GM20431 (cell line): Measurements from ENCODE around the gene VPS13D.

ENCODE experiments used
- in situ Hi-C: fragments of 300-500 bp; cut with MseI, MboI; formaldehyde crosslinking; loops from one replicate; pipeline ENCODE4 v1.15.0; 2020; ENCODE audit warnings: low sequenced_read_pairs; ENCODE audit not compliant: unreplicated experiment

VPS13D gene

DNA sequence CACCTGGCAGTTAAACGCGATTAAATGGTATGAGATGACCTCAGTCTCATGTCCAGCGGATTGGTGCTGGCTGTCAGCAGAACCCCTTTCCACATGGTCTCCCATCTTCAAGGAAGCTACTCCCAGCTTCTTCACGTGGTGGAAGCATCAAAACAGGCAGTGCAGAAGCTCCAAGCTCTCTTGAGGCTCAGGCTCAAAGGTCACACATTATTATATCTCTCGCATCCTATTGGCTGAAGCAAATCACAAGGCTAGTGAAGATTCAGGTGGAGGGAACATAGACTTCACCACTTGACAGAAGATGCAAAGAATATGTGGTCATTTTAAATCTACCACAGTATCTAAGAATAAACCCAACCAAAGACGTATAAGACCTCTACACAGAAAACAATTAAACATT lies 181.9 kb downstream of the VPS13D start:
- in situ Hi-C loops: no loop called here

GRCh38 chr1:12412439-12412838 lies 182.6 kb downstream of the VPS13D start:
- in situ Hi-C loops: no loop called here

- in situ Hi-C loops: no loop called here
Observed at GRCh38 chr1:12413664-12414410, 184.0 kb downstream of the VPS13D start.

GRCh38 chr1:12414444-12415018 lies 184.7 kb downstream of the VPS13D start:
- in situ Hi-C loops: no loop called here

GRCh38 chr1:12415038-12415466 lies 185.2 kb downstream of the VPS13D start:
- in situ Hi-C loops: no loop called here

DNA sequence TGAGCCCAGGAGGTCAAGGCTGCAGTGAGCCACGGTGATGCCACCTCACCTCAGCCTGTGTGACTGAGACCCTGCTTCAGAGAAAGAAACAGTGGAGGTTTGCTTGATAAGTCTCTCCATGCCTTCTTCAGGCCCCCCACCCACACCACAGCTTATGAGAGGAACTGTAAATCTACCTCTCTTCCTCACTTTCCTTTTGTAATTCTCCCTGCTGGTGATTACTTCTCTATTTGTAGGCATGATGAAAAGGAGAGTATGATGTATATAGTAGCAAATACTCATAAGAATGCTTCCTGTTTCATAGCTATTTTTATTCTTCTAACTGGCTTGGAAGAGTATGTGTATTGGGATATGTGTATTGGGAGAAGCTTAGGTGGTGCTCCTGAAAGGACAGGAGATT lies 186.3 kb downstream of the VPS13D start:
- in situ Hi-C loops: no loop called here

DNA sequence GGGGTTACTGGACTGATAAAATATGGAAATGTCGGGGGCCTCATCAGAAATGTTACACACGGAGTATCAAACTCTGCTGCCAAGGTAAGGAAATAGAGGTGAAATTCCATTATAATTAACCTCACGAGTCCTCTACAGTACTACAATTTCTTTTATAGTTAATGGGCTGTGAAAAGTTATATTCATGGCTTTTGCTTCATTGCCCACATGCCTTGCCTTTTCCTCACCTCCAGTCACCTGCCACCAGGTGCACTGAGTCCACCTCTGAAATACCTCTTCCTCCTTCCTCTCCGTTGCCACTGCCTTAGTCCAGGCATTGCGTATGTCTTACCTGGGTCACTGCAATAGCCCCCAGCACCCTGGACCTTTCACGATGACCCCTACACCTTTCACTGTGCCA lies 186.9 kb downstream of the VPS13D start:
- in situ Hi-C loops: no loop called here

- in situ Hi-C loops: no loop called here
Observed at GRCh38 chr1:12417389-12417788, 187.6 kb downstream of the VPS13D start.

- in situ Hi-C loops: no loop called here
Observed at GRCh38 chr1:12420171-12420570, 190.3 kb downstream of the VPS13D start.

DNA sequence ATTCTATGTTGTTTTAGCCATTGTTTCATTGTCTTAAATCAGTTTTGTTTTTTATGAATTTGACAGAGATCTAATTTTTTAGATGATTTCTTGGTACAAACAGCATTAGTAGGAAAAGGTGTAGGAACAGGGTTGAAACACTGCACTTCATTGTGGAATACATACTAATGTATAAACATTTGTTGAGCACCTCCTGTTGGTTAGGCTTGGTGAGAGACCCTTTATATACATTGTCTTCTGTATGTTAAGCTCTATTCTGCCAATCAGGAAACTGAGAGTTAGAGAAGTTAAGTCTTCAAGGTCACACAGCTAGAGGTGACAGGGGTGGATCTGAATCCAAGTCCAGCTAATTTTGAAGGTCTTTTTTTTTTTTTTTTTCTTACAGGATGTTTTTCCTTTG lies 192.7 kb downstream of the VPS13D start:
- in situ Hi-C loops: no loop called here

DNA sequence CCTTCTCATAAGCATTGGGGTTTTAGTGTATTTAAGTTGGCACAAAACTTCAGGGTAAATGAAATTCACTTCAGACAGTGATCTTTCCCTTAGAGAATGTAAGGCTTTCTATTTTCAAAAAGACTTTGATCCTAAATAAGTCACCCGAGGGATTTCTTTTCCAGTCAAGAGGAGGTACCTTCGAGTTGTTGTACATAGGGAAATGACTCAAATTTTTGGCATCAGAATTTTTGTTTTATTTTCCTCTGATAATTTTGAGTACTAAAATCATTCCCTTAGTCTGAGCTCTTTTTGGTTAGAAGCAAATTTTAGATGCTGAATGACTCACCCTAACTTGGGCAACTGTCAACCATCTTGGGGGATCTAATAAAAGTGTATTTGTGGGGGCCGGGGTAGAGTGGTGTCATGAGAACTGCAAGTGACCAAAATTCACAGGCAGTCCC lies 194.3 kb downstream of the VPS13D start:
- in situ Hi-C loops: no loop called here

DNA sequence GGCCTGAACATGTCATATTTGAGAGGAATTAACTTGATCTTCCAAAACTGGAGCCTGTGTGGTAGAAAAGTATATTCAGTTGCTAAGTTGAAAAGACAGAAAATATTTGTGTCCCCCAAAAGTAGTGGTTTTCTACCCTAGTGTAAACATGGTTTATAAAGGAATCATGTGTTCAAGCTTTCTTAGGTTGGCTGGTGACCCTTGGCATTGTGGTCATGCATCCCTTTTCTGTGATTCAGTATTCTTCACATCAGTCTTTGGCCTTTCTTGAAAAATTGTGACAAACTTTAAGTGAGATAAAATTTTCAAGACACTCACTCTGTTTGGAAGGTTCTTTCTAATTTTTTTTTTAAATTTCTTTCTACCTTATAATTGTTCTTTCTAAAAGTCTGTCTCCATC lies 195.0 kb downstream of the VPS13D start:
- in situ Hi-C loops: no loop called here

DNA sequence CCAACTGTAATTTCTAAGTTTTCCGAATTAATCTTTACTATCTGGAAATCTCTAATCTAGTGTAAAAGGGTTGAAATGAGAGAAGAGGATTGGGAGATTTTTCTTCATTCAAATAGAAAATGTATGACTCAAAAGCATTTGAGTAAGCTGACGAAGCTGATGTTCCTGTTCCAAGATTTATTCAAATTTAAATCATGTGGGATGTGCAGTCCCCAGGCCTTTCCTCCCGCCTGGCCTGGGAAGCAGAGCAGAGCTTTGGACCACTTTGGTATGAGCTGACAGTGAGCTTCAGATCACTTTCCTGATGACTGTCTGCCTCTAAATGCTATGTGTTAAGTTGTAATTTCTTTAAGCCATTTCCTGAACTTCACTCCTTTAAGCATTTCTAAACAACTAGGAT lies 196.2 kb downstream of the VPS13D start:
- in situ Hi-C loops: no loop called here

GRCh38 chr1:12428334-12428733 lies 198.5 kb downstream of the VPS13D start:
- in situ Hi-C loops: no loop called here

GRCh38 chr1:12430525-12430924 lies 200.7 kb downstream of the VPS13D start:
- in situ Hi-C loops: no loop called here

DNA sequence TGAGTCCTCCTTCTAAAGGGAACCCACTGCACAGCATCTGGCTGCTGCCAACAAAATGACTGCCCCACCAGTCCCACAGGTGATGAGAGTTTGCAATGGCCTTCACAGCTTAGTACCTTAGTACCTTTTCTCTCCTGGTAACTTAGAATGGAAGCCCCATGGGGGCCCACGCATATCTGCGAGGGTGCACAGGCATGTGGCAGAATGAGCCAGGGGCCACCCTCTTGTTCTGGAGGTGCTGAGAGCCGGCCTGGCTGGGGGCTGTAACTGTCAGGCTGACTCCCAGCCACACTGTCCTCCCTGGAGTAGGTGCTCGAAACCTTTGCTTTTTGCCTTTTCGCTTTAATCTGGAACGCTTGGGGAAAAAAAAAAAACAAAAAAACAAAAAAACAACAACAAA lies 203.1 kb downstream of the VPS13D start:
- in situ Hi-C loops: no loop called here

- in situ Hi-C loops: no loop called here
Observed at GRCh38 chr1:12433323-12434053, 203.7 kb downstream of the VPS13D start.

- in situ Hi-C loops: no loop called here
Observed at GRCh38 chr1:12434174-12434573, 204.3 kb downstream of the VPS13D start.

DNA sequence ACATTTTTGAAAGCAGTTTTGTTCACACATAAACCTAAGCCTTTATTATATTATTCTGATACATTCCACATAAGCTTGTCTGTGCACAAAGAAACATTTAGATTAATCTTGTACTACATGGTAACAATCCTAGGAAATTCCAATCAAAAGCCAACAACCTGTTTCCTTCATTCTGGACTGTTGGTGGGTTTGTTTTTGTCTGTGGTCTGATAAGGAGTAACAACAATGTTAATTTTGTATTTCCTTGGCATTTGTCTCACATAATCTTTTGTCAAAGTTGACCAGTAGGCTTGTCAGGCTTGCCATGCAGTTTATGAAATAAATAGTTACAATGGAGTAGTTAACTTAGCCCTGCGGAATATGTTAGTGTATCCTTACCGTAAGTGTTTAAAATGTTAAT lies 204.9 kb downstream of the VPS13D start:
- in situ Hi-C loops: no loop called here

- in situ Hi-C loops: no loop called here
Observed at GRCh38 chr1:12435639-12436344, 206.0 kb downstream of the VPS13D start.

- in situ Hi-C loops: no loop called here
Observed at GRCh38 chr1:12436345-12436658, 206.5 kb downstream of the VPS13D start.
